Panc1 (cell line): ENCODE results near the gene AHRR.

Source experiments
- POLR2AphosphoS5 ChIP-seq: IDR thresholded peaks from 2 replicates; pipeline ENCODE4 v1.6.1; 2012; ENCODE audit warnings: mild to moderate bottlenecking, low read depth, low read length, moderate library complexity
- TF ChIP-seq, protein P1 (sequence below): fragments of 450-650 bp; IDR thresholded peaks from 2 replicates; pipeline ENCODE4 v1.5.1; 2017; ENCODE audit warnings: mild to moderate bottlenecking
- TF ChIP-seq, protein P2 (sequence below), 2 experiments: IDR thresholded peaks; 2 replicates each; pipeline ENCODE4 v1.6.1; 2011 to 2012; ENCODE audit warnings: low read depth in 2 of 2, control low read depth in 1 of 2, low read length in 1 of 2, mild to moderate bottlenecking in 1 of 2, moderate library complexity in 1 of 2; ENCODE audit not compliant: insufficient read depth in 1 of 2

DNA sequence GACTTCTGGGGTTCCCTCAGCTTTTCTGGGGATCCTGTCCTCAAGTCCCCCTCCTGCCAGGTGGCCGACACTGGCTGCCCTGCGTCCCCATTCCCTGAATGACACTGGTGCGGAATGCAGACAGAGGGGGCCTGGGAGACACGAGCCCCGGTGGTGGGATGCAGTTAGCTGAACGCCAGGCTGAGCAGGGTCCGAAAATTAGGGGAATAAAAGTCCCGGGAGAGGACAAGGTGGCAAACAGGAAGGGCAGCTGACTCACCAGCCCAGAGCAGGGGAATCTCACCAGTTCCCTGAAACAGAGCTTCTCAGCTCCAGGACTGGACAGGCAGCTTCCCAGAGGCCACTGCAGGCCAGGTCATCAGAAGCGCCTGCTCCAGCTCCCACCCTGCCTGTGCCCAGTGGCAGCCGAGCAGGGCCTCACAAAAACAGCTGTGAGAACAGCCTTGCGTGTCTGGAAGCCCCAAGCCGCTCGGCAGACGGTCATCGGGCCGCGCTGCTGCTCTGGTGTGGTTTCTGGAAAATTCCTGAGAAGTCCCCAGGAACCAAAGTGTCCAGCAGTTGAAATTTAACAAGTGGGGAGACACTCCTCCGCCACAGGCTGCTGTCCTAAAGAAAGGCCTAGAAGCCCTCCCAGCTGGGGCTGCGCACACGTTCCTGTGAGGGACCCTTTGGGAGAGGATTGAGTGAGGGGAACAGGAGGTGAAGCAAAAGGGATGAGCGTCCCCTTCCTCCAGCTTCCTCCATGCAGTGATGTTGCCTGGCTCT is 73.8 kb downstream of the AHRR start:
- TF ChIP-seq, protein P1, sequence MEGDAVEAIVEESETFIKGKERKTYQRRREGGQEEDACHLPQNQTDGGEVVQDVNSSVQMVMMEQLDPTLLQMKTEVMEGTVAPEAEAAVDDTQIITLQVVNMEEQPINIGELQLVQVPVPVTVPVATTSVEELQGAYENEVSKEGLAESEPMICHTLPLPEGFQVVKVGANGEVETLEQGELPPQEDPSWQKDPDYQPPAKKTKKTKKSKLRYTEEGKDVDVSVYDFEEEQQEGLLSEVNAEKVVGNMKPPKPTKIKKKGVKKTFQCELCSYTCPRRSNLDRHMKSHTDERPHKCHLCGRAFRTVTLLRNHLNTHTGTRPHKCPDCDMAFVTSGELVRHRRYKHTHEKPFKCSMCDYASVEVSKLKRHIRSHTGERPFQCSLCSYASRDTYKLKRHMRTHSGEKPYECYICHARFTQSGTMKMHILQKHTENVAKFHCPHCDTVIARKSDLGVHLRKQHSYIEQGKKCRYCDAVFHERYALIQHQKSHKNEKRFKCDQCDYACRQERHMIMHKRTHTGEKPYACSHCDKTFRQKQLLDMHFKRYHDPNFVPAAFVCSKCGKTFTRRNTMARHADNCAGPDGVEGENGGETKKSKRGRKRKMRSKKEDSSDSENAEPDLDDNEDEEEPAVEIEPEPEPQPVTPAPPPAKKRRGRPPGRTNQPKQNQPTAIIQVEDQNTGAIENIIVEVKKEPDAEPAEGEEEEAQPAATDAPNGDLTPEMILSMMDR, result no peak
- TF ChIP-seq, protein P2, sequence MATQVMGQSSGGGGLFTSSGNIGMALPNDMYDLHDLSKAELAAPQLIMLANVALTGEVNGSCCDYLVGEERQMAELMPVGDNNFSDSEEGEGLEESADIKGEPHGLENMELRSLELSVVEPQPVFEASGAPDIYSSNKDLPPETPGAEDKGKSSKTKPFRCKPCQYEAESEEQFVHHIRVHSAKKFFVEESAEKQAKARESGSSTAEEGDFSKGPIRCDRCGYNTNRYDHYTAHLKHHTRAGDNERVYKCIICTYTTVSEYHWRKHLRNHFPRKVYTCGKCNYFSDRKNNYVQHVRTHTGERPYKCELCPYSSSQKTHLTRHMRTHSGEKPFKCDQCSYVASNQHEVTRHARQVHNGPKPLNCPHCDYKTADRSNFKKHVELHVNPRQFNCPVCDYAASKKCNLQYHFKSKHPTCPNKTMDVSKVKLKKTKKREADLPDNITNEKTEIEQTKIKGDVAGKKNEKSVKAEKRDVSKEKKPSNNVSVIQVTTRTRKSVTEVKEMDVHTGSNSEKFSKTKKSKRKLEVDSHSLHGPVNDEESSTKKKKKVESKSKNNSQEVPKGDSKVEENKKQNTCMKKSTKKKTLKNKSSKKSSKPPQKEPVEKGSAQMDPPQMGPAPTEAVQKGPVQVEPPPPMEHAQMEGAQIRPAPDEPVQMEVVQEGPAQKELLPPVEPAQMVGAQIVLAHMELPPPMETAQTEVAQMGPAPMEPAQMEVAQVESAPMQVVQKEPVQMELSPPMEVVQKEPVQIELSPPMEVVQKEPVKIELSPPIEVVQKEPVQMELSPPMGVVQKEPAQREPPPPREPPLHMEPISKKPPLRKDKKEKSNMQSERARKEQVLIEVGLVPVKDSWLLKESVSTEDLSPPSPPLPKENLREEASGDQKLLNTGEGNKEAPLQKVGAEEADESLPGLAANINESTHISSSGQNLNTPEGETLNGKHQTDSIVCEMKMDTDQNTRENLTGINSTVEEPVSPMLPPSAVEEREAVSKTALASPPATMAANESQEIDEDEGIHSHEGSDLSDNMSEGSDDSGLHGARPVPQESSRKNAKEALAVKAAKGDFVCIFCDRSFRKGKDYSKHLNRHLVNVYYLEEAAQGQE (IDR thresholded peaks at IDR 0.05; ENCODE audit: insufficient read depth in 1 of 2, low read depth in 2 of 2, low read length in 1 of 2), result no peak
- no peak for TF ChIP-seq POLR2AphosphoS5
